Gastrocnemius medialis (tissue), 4 donors: ENCODE data around the gene PPP1R15B. TPM values are rescaled to one million over a fixed set of nuclear protein-coding genes. Genes with fewer than 3 reads are reported as not detected.

Experiments used
- ATAC-seq, 2 donors: fragments of 150-250 bp; one replicate each; pipeline ENCODE4 v1.9.1; 2016
- DNase-seq, 2 donors: peaks; one replicate each; pipeline ENCODE4 v3.0.0-alpha.2; 2019
- H3K27ac ChIP-seq, 4 donors: fragments of 200-600 bp; sonication (generic); 1 replicate in 1 of 4; 2 replicates in 3 of 4; pipeline ENCODE4 v1.5.1; 2016 to 2018; ENCODE audit warnings: mild to moderate bottlenecking in 2 of 4, moderate library complexity in 1 of 4
- H3K27me3 ChIP-seq, 3 donors: fragments of 200-600 bp; sonication (generic) in 2 of 3; 1 replicate in 1 of 3; 2 replicates in 2 of 3; pipeline versions ENCODE4 v1.5.1 to v1.6.0; 2016 to 2019; ENCODE audit warnings: mild to moderate bottlenecking in 1 of 3, moderate library complexity in 1 of 3
- H3K36me3 ChIP-seq, 2 donors: fragments of 200-600 bp; sonication (generic) in 1 of 2; one replicate each; pipeline ENCODE4 v1.5.1; 2017 to 2018
- H3K4me1 ChIP-seq, 2 donors: fragments of 200-600 bp; sonication (generic) in 1 of 2; one replicate each; pipeline ENCODE4 v1.5.1; 2016 to 2017; ENCODE audit warnings: mild to moderate bottlenecking in 2 of 2
- H3K4me3 ChIP-seq, 4 donors: fragments of 200-600 bp; sonication (generic) in 3 of 4; 1 replicate in 1 of 4; 2 replicates in 3 of 4; pipeline ENCODE4 v1.5.1; 2016 to 2019; ENCODE audit warnings: mild to moderate bottlenecking in 2 of 4
- H3K9me3 ChIP-seq, 3 donors: fragments of 200-600 bp; sonication (generic) in 2 of 3; 1 replicate in 1 of 3; 2 replicates in 2 of 3; pipeline ENCODE4 v1.5.1; 2016 to 2019
- POLR2A ChIP-seq, 2 donors: fragments of 450-650 bp; IDR thresholded peaks; one replicate each; pipeline ENCODE4 v1.6.1; 2017; ENCODE audit warnings: antibody characterized with exemption in 2 of 2, mild to moderate bottlenecking in 2 of 2, moderate library complexity in 2 of 2
- in situ Hi-C, 4 donors: fragments of 200-750 bp; cut with MboI; loops; one replicate each; pipeline versions ENCODE4 v1.15.0 to v1.8.0; 2017; ENCODE audit warnings: low sequenced_read_pairs in 4 of 4
- intact Hi-C: fragments of 100-400 bp; cut with DNase I; formaldehyde crosslinking; loops from one replicate; pipeline ENCODE4 v1.15.1; 2023; ENCODE audit warnings: low total_unique reads
- total RNA-seq, 4 donors: library from RNA; depleted of rRNA; stranded (reverse); fragments of >200 nt; gene quantifications; one replicate each; pipeline versions ENCODE4 v1.1.0 to v1.2.3, GENCODE V29; 2016
- TF ChIP-seq, protein P1 (sequence below), 5 experiments: fragments of 450-650 bp in 3 of 5; fragments of 200-600 bp in 2 of 5; sonication (generic) in 2 of 5; IDR thresholded peaks in 4 of 5; conservative IDR thresholded peaks in 1 of 5; 1 replicate in 4 of 5; 2 replicates in 1 of 5; pipeline ENCODE4 v1.5.1; 2016 to 2019; ENCODE audit warnings: antibody characterized with exemption in 5 of 5, mild to moderate bottlenecking in 3 of 5, moderate library complexity in 3 of 5

The PPP1R15B gene
- total RNA-seq, 4 donors from 2014 or later: 23.8 to 33.0 (median 25.9) TPM

DNA sequence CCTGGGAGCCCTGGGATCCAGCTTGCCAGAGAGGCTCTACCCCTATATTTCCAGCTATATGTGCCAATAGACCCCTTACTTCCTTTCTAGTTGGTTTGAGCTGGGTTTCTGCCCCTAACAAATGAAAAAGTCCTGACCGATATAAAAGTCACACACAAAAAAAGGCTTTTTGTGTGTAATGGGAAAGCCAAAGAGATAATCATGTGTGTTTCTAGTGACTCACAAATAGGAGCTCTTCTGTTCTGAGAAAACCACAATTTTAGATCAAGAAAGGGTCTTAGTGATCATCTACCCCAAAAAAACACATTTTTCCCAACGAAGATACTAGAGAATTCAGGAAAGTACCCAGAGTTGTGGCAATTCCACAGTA lies 28.9 kb downstream of the PPP1R15B start:
- no peak for DNase-seq
- TF ChIP-seq, protein P1, sequence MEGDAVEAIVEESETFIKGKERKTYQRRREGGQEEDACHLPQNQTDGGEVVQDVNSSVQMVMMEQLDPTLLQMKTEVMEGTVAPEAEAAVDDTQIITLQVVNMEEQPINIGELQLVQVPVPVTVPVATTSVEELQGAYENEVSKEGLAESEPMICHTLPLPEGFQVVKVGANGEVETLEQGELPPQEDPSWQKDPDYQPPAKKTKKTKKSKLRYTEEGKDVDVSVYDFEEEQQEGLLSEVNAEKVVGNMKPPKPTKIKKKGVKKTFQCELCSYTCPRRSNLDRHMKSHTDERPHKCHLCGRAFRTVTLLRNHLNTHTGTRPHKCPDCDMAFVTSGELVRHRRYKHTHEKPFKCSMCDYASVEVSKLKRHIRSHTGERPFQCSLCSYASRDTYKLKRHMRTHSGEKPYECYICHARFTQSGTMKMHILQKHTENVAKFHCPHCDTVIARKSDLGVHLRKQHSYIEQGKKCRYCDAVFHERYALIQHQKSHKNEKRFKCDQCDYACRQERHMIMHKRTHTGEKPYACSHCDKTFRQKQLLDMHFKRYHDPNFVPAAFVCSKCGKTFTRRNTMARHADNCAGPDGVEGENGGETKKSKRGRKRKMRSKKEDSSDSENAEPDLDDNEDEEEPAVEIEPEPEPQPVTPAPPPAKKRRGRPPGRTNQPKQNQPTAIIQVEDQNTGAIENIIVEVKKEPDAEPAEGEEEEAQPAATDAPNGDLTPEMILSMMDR (IDR thresholded peaks at IDR 0.05 in 4 of 5, conservative IDR thresholded peaks at IDR 0.05 in 1 of 5): no peak
- no peak for TF ChIP-seq POLR2A (IDR thresholded peaks at IDR 0.05)

DNA sequence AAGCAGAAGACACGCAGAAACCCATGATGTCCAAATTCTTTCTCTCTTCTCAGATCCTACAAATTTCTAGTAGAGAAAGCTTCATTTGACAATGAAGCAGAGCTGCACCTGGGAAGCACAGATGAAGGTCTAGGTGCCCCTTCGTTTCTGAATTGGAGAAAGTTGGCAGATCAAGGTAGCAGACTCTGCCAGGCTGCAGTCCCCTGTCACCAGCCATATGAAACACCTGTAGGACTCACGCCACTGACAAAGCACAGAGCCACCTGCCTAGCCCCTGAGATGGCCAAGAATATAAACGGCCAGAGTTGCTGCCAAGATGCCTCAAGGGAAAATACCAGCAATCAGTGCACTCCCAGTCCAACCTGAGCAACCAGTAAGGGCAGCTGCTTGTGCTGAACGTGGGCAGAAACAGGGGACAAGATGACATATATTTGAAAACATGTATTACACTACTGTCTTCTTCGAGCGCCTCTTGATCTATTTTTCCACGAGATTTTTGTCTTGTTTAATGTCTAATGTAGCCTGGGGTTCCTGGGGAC lies 31.3 kb downstream of the PPP1R15B start:
- Histone ChIP-seq H3K27me3 (peaks cover 3 to 10% (median 9%) of the 10 kb centered on the region in 3 donors), H3K4me1 (peaks cover 7 to 23% of the 10 kb centered on the region in 2 donors), H3K27ac (no peak overlapping the region), H3K4me3 (no peak overlapping the region), H3K36me3 (no peaks in the 10 kb centered on the region), H3K9me3 (no peaks in the 10 kb centered on the region)
- in situ Hi-C loops: loop anchor here in 2 of 4 donors (25.0 kb wide), 2 partner anchors 518 to 543 kb away; partner anchors contain the start of gene SNRPE (in 1 of the 2)
- intact Hi-C loops: no loop called here
- ATAC-seq: no peak
- no peak for TF ChIP-seq POLR2A (IDR thresholded peaks at IDR 0.05)
- TF ChIP-seq, protein P1 (IDR thresholded peaks at IDR 0.05 in 4 of 5, conservative IDR thresholded peaks at IDR 0.05 in 1 of 5): no peak
- no peak for DNase-seq

More for the DNA sequence above, 28.9 kb downstream of the PPP1R15B start:
- in situ Hi-C loops (loop anchor here in 2 of 4 donors (25.0 kb wide), 2 partner anchors 520 to 545 kb away; partner anchors contain the start of gene SNRPE (in 1 of the 2)), intact Hi-C loops (no loop called here)
- no peaks in the 10 kb centered on the region for H3K9me3 ChIP-seq
- ATAC-seq: no peak
- H3K36me3 ChIP-seq: no peaks in the 10 kb centered on the region
- H3K4me3 ChIP-seq: peak overlapping the region in 1 of 4 donors; percentile 7
- peaks cover 7 to 17% of the 10 kb centered on the region in 2 donors for H3K4me1 ChIP-seq
- peaks cover 0 to 8% (median 0%) of the 10 kb centered on the region in 3 donors for H3K27me3 ChIP-seq
- no peak overlapping the region for H3K27ac ChIP-seq

DNA sequence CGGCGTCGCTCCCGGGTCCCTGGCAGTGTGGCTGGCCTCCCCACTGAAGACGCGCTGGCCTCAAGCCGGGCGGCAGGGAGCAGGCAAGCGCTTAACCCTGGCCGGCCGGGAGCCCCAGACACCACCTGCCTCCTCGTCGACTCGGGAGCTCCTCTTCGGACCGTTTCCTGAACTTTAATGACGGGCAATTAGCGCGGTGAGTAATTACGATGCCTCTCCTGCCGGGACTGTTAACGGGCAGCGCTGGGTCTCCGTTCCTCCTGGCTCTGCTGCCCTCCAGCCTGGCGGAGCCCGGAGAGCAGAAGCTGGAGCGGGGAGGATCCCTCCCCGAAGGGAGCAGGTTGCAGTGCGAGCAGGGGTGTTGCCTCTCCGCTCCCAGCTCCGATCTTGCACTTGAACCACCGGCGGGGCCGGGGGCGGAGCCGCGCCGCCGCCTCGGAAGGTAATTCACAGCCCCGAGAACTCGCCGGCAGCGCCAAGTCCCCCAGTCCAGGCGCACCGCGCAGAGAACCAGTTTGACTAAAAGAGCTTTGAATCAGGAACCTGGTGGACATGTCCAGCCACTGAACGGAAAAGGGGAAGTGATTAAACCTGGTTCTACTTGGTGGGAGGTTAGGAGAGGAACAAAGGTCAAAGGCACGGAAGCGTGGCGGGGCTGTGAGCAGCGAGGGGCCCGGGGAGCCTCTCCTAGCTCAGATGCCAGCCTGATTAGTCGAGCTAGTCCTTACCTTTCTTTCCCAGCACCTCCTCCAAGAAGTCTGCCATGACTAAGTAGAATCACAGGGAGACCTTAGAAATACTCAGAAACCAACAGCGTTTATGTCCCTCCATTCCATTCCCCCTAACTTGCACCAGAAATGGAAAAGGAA lies 33.6 kb downstream of the PPP1R15B start:
- TF ChIP-seq, protein P1 (IDR thresholded peaks at IDR 0.05 in 4 of 5, conservative IDR thresholded peaks at IDR 0.05 in 1 of 5): no peak
- peak in 1 of 2 donors; percentile 8 for TF ChIP-seq POLR2A (IDR thresholded peaks at IDR 0.05)
- no peaks in the 10 kb centered on the region for H3K36me3 ChIP-seq
- ATAC-seq (peak; percentile 43 to 68), DNase-seq (peak in 1 of 2 donors; percentile 10)
- peak overlapping the region; percentile 52 to 80 (median 60) for H3K4me3 ChIP-seq
- in situ Hi-C loops (loop anchor here in 2 of 4 donors (25.0 kb wide), 2 partner anchors 516 to 541 kb away; partner anchors contain the start of gene SNRPE (in 1 of the 2)), intact Hi-C loops (loop anchor here (2.0 kb wide), 1 partner anchor 21 kb away; no protein-coding TSS in a partner anchor)
- H3K4me1 ChIP-seq: peaks cover 7 to 23% of the 10 kb centered on the region in 2 donors
- H3K27me3 ChIP-seq: peaks cover 10 to 15% (median 12%) of the 10 kb centered on the region in 3 donors
- no peaks in the 10 kb centered on the region for H3K9me3 ChIP-seq
- peak overlapping the region in 3 of 4 donors; percentile 30 to 65 (median 63) for H3K27ac ChIP-seq

DNA sequence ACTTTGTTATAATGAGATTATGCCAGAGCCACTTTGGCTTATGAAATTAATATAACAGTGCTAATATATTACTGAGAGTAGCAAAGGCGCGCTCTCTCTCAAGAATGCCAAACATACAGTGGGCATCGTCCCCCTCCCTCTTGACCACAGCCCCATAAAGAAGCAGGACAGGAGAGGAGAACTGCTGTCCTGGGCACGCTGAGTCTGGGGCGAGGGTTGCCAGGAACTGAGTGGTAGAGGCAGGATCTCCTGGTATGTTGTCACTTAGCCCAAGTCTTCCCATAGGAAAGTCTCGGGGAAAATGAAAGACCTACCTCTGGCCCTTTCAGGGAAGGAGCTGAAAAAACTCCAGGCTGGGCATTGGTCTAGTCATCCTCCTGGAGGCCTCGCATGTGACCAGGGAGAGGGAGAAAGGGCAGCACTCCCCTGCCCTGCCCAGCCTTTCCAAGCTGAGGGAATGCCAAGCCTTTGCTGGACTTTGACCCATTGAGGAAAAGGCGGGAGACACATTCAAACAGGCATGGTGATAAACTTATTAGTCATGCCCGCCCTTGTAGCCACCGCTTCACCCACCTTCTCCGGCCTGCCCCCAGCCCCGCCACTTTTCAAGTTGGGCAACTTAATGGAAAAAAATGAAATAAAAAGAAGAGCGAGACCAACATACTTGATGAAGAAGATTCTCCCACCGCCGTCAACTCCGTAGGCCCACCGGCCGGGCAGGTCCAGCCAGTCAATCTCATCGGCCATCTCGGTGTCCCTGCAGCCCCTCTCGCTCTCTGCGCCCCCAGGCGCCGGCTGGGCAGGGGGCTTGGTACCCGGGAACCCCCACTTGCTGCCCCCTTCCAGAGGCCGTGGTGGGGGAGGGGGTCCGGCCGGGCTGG lies 34.5 kb downstream of the PPP1R15B start:
- Histone ChIP-seq H3K27me3 (peaks cover 10 to 15% (median 12%) of the 10 kb centered on the region in 3 donors), H3K9me3 (no peaks in the 10 kb centered on the region), H3K4me3 (peak overlapping the region; percentile 52 to 80 (median 60)), H3K4me1 (peaks cover 7 to 23% of the 10 kb centered on the region in 2 donors), H3K36me3 (no peaks in the 10 kb centered on the region), H3K27ac (peak overlapping the region in 3 of 4 donors; percentile 30 to 65 (median 63))
- TF ChIP-seq POLR2A (IDR thresholded peaks at IDR 0.05): no peak
- TF ChIP-seq, protein P1 (IDR thresholded peaks at IDR 0.05 in 4 of 5, conservative IDR thresholded peaks at IDR 0.05 in 1 of 5): no peak
- peak; percentile 16 to 34 for ATAC-seq
- in situ Hi-C loops (loop anchor here in 2 of 4 donors (25.0 kb wide), 2 partner anchors 515 to 540 kb away; partner anchors contain the start of gene SNRPE (in 1 of the 2)), intact Hi-C loops (no loop called here)
- peak in 1 of 2 donors; percentile 15 for DNase-seq
